NB4 (cell line): ENCODE measurements around the gene BSPRY.
"Not testable (repeated sequence)": the region's sequence is repeated elsewhere in the genome, so short reads cannot be mapped to it uniquely, and the experiment has no call there.

Experiments used
- CTCF ChIP-seq: IDR thresholded peaks from one replicate; pipeline ENCODE4 v1.5.1; 2012; ENCODE audit warnings: low read depth, low read length
- MAX ChIP-seq: IDR thresholded peaks from 2 replicates; pipeline ENCODE4 v1.6.1; 2011; ENCODE audit warnings: low read depth, low read length
- POLR2A ChIP-seq: IDR thresholded peaks from 2 replicates; pipeline ENCODE4 v1.6.1; 2011; ENCODE audit warnings: mild to moderate bottlenecking; ENCODE audit not compliant: insufficient read length; ENCODE audit errors: extremely low read depth

GRCh38 chr9:113379829-113380210 is 30.5 kb downstream of the BSPRY start:
- not testable (repeated sequence) for TF ChIP-seq CTCF, MAX, POLR2A
